Measurements from ENCODE around the gene MACO1. TPM values are rescaled to one million over a fixed set of nuclear protein-coding genes. Genes with fewer than 3 reads are reported as not detected.
"Not testable (repeated sequence)": the region's sequence is repeated elsewhere in the genome, so short reads cannot be mapped to it uniquely, and the experiment has no call there.

Gene MACO1
- total and polyA plus RNA-seq, 5 experiments from 2014 or later: 7.6 to 28.0 (median 8.8) TPM

GRCh38 chr1:25409641-25410427 lies 20.9 kb upstream of the MACO1 start:
- H3K9me3 Mint-ChIP-seq, H3K27me3 Mint-ChIP-seq, POLR2A ChIA-PET, H3K36me3 Mint-ChIP-seq, ATAC-seq, H3K4me1 Mint-ChIP-seq, DNase-seq, H3K4me3 Mint-ChIP-seq: not testable (repeated sequence)
- peak overlapping the region in 1 of 10 donors; percentile 32 for H3K27ac Mint-ChIP-seq

GRCh38 chr1:25412872-25413623 lies 17.6 kb upstream of the MACO1 start:
- H3K9me3 Mint-ChIP-seq, ATAC-seq, H3K4me3 Mint-ChIP-seq, H3K27ac Mint-ChIP-seq, H3K36me3 Mint-ChIP-seq, POLR2A ChIA-PET, DNase-seq, H3K4me1 Mint-ChIP-seq, H3K27me3 Mint-ChIP-seq: not testable (repeated sequence)

- ATAC-seq, H3K27ac Mint-ChIP-seq, H3K4me3 Mint-ChIP-seq, H3K9me3 Mint-ChIP-seq, H3K4me1 Mint-ChIP-seq, DNase-seq, POLR2A ChIA-PET, H3K36me3 Mint-ChIP-seq, H3K27me3 Mint-ChIP-seq: not testable (repeated sequence)
These were observed 16.5 kb upstream of the MACO1 start for GRCh38 chr1:25414157-25414556.

GRCh38 chr1:25414578-25414977 lies 16.1 kb upstream of the MACO1 start:
- DNase-seq, H3K9me3 Mint-ChIP-seq, H3K27ac Mint-ChIP-seq, H3K4me3 Mint-ChIP-seq, ATAC-seq, H3K27me3 Mint-ChIP-seq, H3K4me1 Mint-ChIP-seq, H3K36me3 Mint-ChIP-seq, POLR2A ChIA-PET: not testable (repeated sequence)

- H3K27me3 Mint-ChIP-seq, H3K4me3 Mint-ChIP-seq, ATAC-seq, DNase-seq, POLR2A ChIA-PET, H3K9me3 Mint-ChIP-seq, H3K36me3 Mint-ChIP-seq, H3K4me1 Mint-ChIP-seq, H3K27ac Mint-ChIP-seq: not testable (repeated sequence)
These were observed 13.4 kb upstream of the MACO1 start for GRCh38 chr1:25417280-25417679.

GRCh38 chr1:25419339-25419738 lies 11.4 kb upstream of the MACO1 start:
- DNase-seq, POLR2A ChIA-PET, H3K36me3 Mint-ChIP-seq, H3K27me3 Mint-ChIP-seq, H3K4me3 Mint-ChIP-seq, H3K4me1 Mint-ChIP-seq, H3K27ac Mint-ChIP-seq, H3K9me3 Mint-ChIP-seq, ATAC-seq: not testable (repeated sequence)

- H3K36me3 Mint-ChIP-seq, DNase-seq, ATAC-seq, H3K27me3 Mint-ChIP-seq, H3K4me3 Mint-ChIP-seq, H3K4me1 Mint-ChIP-seq, H3K9me3 Mint-ChIP-seq: not testable (repeated sequence)
- peak within 1 kb of the TSS in 1 of 10 donors; percentile 40 for H3K27ac Mint-ChIP-seq
- POLR2A ChIA-PET: interaction anchor here (0.6 kb wide), 1 partner anchor 414 kb away, joined by 3 read pairs; no protein-coding TSS in a partner anchor
These were observed 10.0 kb upstream of the MACO1 start, which contains the start of gene RHCE for GRCh38 chr1:25420715-25421114. RHCE (minus strand) TSS chr1:25420825; CDS start chr1:25420786, 39 bp downstream.

GRCh38 chr1:25423206-25423605 lies 7.5 kb upstream of the MACO1 start:
- H3K27me3 Mint-ChIP-seq, DNase-seq, H3K9me3 Mint-ChIP-seq, H3K4me3 Mint-ChIP-seq, H3K36me3 Mint-ChIP-seq, H3K4me1 Mint-ChIP-seq, ATAC-seq, H3K27ac Mint-ChIP-seq, POLR2A ChIA-PET: not testable (repeated sequence)

- no peaks in the 10 kb centered on the region for H3K36me3 Mint-ChIP-seq
- DNase-seq (no peak), ATAC-seq (no peak)
- H3K27me3 Mint-ChIP-seq: peaks cover 0 to 2% (median 0%) of the 10 kb centered on the region in 5 donors
- POLR2A ChIA-PET: interaction anchor here (0.6 kb wide), 1 partner anchor 950 kb away, joined by 4 read pairs; no protein-coding TSS in a partner anchor
- no peaks in the 10 kb centered on the region for H3K9me3 Mint-ChIP-seq
- H3K4me3 Mint-ChIP-seq: no peak overlapping the region
- peak overlapping the region in 3 of 10 donors; percentile 29 to 43 (median 41) for H3K27ac Mint-ChIP-seq
- H3K4me1 Mint-ChIP-seq: peaks cover 3 to 8% (median 6%) of the 10 kb centered on the region in 4 donors
These were observed 5.3 kb upstream of the MACO1 start for GRCh38 chr1:25425098-25426085.

- peak overlapping the region in 2 of 10 donors; percentile 8 to 80 for H3K4me3 Mint-ChIP-seq
- H3K9me3 Mint-ChIP-seq: no peaks in the 10 kb centered on the region
- H3K36me3 Mint-ChIP-seq: no peaks in the 10 kb centered on the region
- POLR2A ChIA-PET: interaction anchor here (0.6 to 1.6 kb wide), 5 partner anchors 10 to 639 kb away, joined by 3 to 6 read pairs (median 3); partner anchors contain the start of gene RSRP1
- peaks cover 13 to 22% (median 16%) of the 10 kb centered on the region in 4 donors for H3K4me1 Mint-ChIP-seq
- peak overlapping the region in 3 of 10 donors; percentile 22 to 79 (median 74) for H3K27ac Mint-ChIP-seq
- peaks cover 0 to 2% (median 0%) of the 10 kb centered on the region in 5 donors for H3K27me3 Mint-ChIP-seq
- DNase-seq: no peak
- ATAC-seq: no peak
These were observed 3.0 kb upstream of the MACO1 start for GRCh38 chr1:25427696-25428095.

- POLR2A ChIA-PET: interaction anchor here (0.6 to 4.5 kb wide), 6 partner anchors 9 to 577 kb away, joined by 3 to 20 read pairs (median 4); partner anchors contain the start of gene SYF2
- peak overlapping the region in 9 of 10 donors; percentile 44 to 88 (median 73) for H3K27ac Mint-ChIP-seq
- peaks cover 17 to 31% (median 25%) of the 10 kb centered on the region in 4 donors for H3K4me1 Mint-ChIP-seq
- peaks cover 0 to 2% (median 0%) of the 10 kb centered on the region in 5 donors for H3K27me3 Mint-ChIP-seq
- no peaks in the 10 kb centered on the region for H3K36me3 Mint-ChIP-seq
- no peak for DNase-seq
- H3K9me3 Mint-ChIP-seq: no peaks in the 10 kb centered on the region
- peak overlapping the region; percentile 38 to 97 (median 69) for H3K4me3 Mint-ChIP-seq
- no peak for ATAC-seq
These were observed 2.1 kb upstream of the MACO1 start for GRCh38 chr1:25428475-25429166.
